IMR-90 (cell line): ENCODE results near the gene GCK.

Experiments used
- CEBPB ChIP-seq: IDR thresholded peaks from 2 replicates; pipeline ENCODE4 v1.6.1; 2012; ENCODE audit warnings: low read depth, low read length, improper control_type of control experiment
- CHD1 ChIP-seq: IDR thresholded peaks from 2 replicates; pipeline ENCODE4 v1.6.1; 2012; ENCODE audit warnings: low read depth, low read length, improper control_type of control experiment
- CTCF ChIP-seq: conservative IDR thresholded peaks from 2 replicates; pipeline ENCODE4 v1.5.1; 2012; ENCODE audit warnings: mild to moderate bottlenecking, low read depth, low read length, improper control_type of control experiment
- POLR2A ChIP-seq: IDR thresholded peaks from 2 replicates; pipeline ENCODE4 v1.6.1; 2012; ENCODE audit warnings: mild to moderate bottlenecking, low read depth, low read length
- RAD21 ChIP-seq: IDR thresholded peaks from 2 replicates; pipeline ENCODE4 v1.6.1; 2012; ENCODE audit warnings: low read length, improper control_type of control experiment

DNA sequence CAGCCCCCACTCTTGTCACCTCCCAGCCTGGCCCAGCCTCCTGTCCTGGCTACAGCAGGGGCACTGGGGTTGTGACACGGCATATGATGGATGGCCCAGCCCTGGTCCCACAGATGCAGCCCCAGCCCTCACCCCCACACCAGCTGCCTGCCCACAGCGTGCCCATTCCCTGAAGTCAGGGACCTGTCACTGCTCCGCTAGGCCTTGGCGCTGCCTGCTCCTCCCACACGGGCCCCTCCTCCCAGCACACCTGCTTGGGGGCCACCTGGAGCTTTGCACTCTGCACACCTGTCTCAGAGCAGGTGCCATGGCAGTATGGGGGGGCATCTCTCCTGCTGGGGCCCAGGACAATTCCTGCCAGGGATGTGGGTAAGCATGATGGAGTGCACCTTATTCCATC, 3.5 kb downstream of the GCK start:
- TF ChIP-seq CTCF = no peak
- no peak for TF ChIP-seq RAD21
- no peak for TF ChIP-seq CEBPB
- TF ChIP-seq CHD1 = no peak
- no peak for TF ChIP-seq POLR2A
